Hepatocyte (in vitro differentiated cells): ENCODE measurements around the gene RALGAPA2.

Experiments used
- EZH2phosphoT487 ChIP-seq: fragments of 200-600 bp; sonication (generic); IDR thresholded peaks from one replicate; pipeline ENCODE4 v1.6.1; 2018; ENCODE audit warnings: antibody characterized with exemption, mild to moderate bottlenecking, low read depth, moderate library complexity; ENCODE audit not compliant: unreplicated experiment, severe bottlenecking
- TF ChIP-seq, protein P1 (sequence below): fragments of 200-600 bp; sonication (generic); IDR thresholded peaks from 2 replicates; pipeline ENCODE4 v1.5.1; 2016; ENCODE audit warnings: antibody characterized with exemption, mild to moderate bottlenecking; ENCODE audit not compliant: poor library complexity

DNA sequence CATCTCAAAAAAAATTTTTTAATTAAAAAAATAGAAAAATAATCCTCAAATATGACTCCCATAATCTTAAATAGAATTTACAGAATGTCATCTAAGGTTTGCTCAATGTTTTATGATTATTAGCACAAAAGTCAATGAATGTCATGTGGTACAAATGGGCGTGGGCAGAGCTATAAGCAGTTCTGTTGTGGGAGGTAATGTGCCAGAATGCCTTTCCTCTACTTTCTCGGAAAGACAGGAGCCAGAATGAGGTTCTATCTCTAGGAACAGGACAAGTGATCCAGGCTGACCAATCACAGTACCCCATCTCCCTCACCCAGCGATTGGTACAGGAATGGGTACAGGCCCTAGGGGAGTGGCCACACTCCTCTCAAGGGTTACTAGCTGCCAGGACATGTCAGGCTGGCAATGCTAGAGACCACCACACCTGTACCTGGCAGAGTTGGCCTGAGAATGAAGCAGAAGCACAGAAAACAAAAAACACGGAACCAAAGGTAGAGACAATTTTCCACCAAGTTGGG is 15.1 kb downstream of the RALGAPA2 start:
- TF ChIP-seq, protein P1, sequence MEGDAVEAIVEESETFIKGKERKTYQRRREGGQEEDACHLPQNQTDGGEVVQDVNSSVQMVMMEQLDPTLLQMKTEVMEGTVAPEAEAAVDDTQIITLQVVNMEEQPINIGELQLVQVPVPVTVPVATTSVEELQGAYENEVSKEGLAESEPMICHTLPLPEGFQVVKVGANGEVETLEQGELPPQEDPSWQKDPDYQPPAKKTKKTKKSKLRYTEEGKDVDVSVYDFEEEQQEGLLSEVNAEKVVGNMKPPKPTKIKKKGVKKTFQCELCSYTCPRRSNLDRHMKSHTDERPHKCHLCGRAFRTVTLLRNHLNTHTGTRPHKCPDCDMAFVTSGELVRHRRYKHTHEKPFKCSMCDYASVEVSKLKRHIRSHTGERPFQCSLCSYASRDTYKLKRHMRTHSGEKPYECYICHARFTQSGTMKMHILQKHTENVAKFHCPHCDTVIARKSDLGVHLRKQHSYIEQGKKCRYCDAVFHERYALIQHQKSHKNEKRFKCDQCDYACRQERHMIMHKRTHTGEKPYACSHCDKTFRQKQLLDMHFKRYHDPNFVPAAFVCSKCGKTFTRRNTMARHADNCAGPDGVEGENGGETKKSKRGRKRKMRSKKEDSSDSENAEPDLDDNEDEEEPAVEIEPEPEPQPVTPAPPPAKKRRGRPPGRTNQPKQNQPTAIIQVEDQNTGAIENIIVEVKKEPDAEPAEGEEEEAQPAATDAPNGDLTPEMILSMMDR, result no peak
- TF ChIP-seq EZH2phosphoT487, result no peak
